Measurements from ENCODE around the gene FAM9C. TPM values are rescaled to one million over a fixed set of nuclear protein-coding genes. Genes with fewer than 3 reads are reported as not detected.

Gene FAM9C
- total RNA-seq, 1 experiment from 2014 or later = not detected

- intact Hi-C loops (cut with micrococcal nuclease; ENCODE audit: unreplicated experiment) = no loop called here
- DNase-seq = no peak
- no peaks in the 10 kb centered on the region for H3K9me3 ChIP-seq (ENCODE audit: insufficient read depth, low read depth)
- H4K20me1 ChIP-seq (ENCODE audit: insufficient read depth) = no peaks in the 10 kb centered on the region
- CTCF ChIA-PET = no interaction called here
- POLR2A ChIA-PET (ENCODE audit: unreplicated experiment) = interaction anchor here (0.7 kb wide), 1 partner anchor 402 kb away, joined by 4 read pairs; no protein-coding TSS in a partner anchor
- H3K4me2 ChIP-seq = no peak overlapping the region
- no peaks in the 10 kb centered on the region for H3K27me3 ChIP-seq (ENCODE audit: insufficient read depth, low read depth)
- no peak overlapping the region for H3K4me3 ChIP-seq
- no peaks in the 10 kb centered on the region for H3K79me2 ChIP-seq (ENCODE audit: low read depth)
- H3K4me1 ChIP-seq (replicated peaks; ENCODE audit: insufficient read depth) = peaks cover 2% of the 10 kb centered on the region; the same call in 1 of the 2 replicates
- H3K36me3 ChIP-seq (ENCODE audit: low read depth) = no peaks in the 10 kb centered on the region
- no TSS peak for BruUV-seq (replicated peaks)
- H2AFZ ChIP-seq = no peak overlapping the region
- no peak overlapping the region for H3K27ac ChIP-seq
- H3F3A ChIP-seq (ENCODE audit: insufficient read depth, low read depth) = no peaks in the 10 kb centered on the region
- no peaks in the 10 kb centered on the region for H3K9me2 ChIP-seq (ENCODE audit: insufficient read depth)
- TF ChIP-seq EZH2 (IDR thresholded peaks at IDR 0.05; ENCODE audit: low read depth) (no peak), CTCF (conservative IDR thresholded peaks at IDR 0.05) (no peak)
These were observed 38.0 kb upstream of the FAM9C start for GRCh38 chrX:13082206-13083065.

GRCh38 chrX:13081395-13082205 lies 37.2 kb upstream of the FAM9C start:
- ChIA-PET POLR2A (ENCODE audit: unreplicated experiment) (no interaction called here), CTCF (no interaction called here)
- no peaks in the 10 kb centered on the region for H3K27me3 ChIP-seq (ENCODE audit: insufficient read depth, low read depth)

More at GRCh38 chrX:13081395-13082205, 37.2 kb upstream of the FAM9C start:
- Histone ChIP-seq H3K36me3 (ENCODE audit: low read depth) (no peaks in the 10 kb centered on the region), H3K27ac (no peak overlapping the region), H3K79me2 (ENCODE audit: low read depth) (no peaks in the 10 kb centered on the region), H3K4me1 (replicated peaks; ENCODE audit: insufficient read depth) (no peaks in the 10 kb centered on the region), H2AFZ (no peak overlapping the region), H3K4me2 (no peak overlapping the region), H3K9me3 (ENCODE audit: insufficient read depth, low read depth) (no peaks in the 10 kb centered on the region), H3F3A (ENCODE audit: insufficient read depth, low read depth) (no peaks in the 10 kb centered on the region), H4K20me1 (ENCODE audit: insufficient read depth) (no peaks in the 10 kb centered on the region), H3K4me3 (no peak overlapping the region), H3K9me2 (ENCODE audit: insufficient read depth) (no peaks in the 10 kb centered on the region)
- intact Hi-C loops (cut with micrococcal nuclease; ENCODE audit: unreplicated experiment) = no loop called here
- DNase-seq = no peak
- TF ChIP-seq EZH2 (IDR thresholded peaks at IDR 0.05; ENCODE audit: low read depth) (no peak), CTCF (conservative IDR thresholded peaks at IDR 0.05) (no peak)
- no TSS peak for BruUV-seq (replicated peaks)
